Esophagus squamous epithelium (tissue), 5 donors: Measurements from ENCODE around the gene ADAMTS14. TPM values are rescaled to one million over a fixed set of nuclear protein-coding genes. Genes with fewer than 3 reads are reported as not detected.

Source experiments
- DNase-seq: peaks from one replicate; lab custom pipeline; 2025; lab: John Stamatoyannopoulos, UW
- H3K27ac ChIP-seq, 4 donors: fragments of 200-600 bp; sonication (generic); one replicate each; pipeline ENCODE4 v1.5.1; 2016 to 2019; ENCODE audit warnings: mild to moderate bottlenecking in 1 of 4
- H3K27me3 ChIP-seq, 4 donors: fragments of 200-600 bp; sonication (generic); 1 replicate in 3 of 4; 2 replicates in 1 of 4; pipeline versions ENCODE4 v1.5.1 to v1.6.0; 2017 to 2021; ENCODE audit warnings: antibody characterized with exemption in 1 of 4
- H3K36me3 ChIP-seq, 3 donors: fragments of 200-600 bp; sonication (generic); one replicate each; pipeline ENCODE4 v1.5.1; 2016 to 2019
- H3K4me1 ChIP-seq, 3 donors: fragments of 200-600 bp; sonication (generic); one replicate each; pipeline ENCODE4 v1.5.1; 2017 to 2019
- H3K4me3 ChIP-seq, 4 donors: fragments of 200-600 bp; sonication (generic); 1 replicate in 3 of 4; 2 replicates in 1 of 4; pipeline ENCODE4 v1.5.1; 2016 to 2019; ENCODE audit warnings: mild to moderate bottlenecking in 2 of 4, moderate library complexity in 1 of 4
- H3K9me3 ChIP-seq, 3 donors: fragments of 200-600 bp; sonication (generic); one replicate each; pipeline ENCODE4 v1.5.1; 2016 to 2019
- CTCF ChIP-seq, 6 experiments: fragments of 450-650 bp in 4 of 6; fragments of 200-600 bp in 2 of 6; sonication (generic) in 2 of 6; IDR thresholded peaks; one replicate each; pipeline ENCODE4 v1.5.1; 2016 to 2019; ENCODE audit warnings: antibody characterized with exemption in 6 of 6, mild to moderate bottlenecking in 4 of 6, moderate library complexity in 4 of 6
- POLR2A ChIP-seq, 4 donors: fragments of 450-650 bp; IDR thresholded peaks; one replicate each; pipeline ENCODE4 v1.6.1; 2017; ENCODE audit warnings: antibody characterized with exemption in 4 of 4, mild to moderate bottlenecking in 4 of 4, moderate library complexity in 3 of 4
- WGBS, 2 donors: methylation state at CpG; one replicate each; pipeline ENCODE4 v1.1.5; 2018; 5-methylcytosine and 5-hydroxymethylcytosine counted together
- intact Hi-C: fragments of 100-400 bp; cut with DNase I; formaldehyde crosslinking; loops from one replicate; pipeline ENCODE4 v1.15.0; 2022
- total RNA-seq, 4 donors: library from RNA; depleted of rRNA; stranded (reverse); fragments of >200 nt; gene quantifications; one replicate each; pipeline ENCODE4 v1.1.0, GENCODE V29; 2016
- donor health status: DM: yes; HTN: yes; CAD: no.

The ADAMTS14 gene
- total RNA-seq, 4 donors from 2014 or later: 0.23 to 0.75 (median 0.38) TPM; not detected in 1

GRCh38 chr10:70673043-70673928, 980 bp downstream of the ADAMTS14 start:
- Histone ChIP-seq H3K4me1 (peaks cover 28 to 40% (median 33%) of the 10 kb centered on the region in 3 donors), H3K36me3 (no peaks in the 10 kb centered on the region), H3K27ac (peak overlapping the region in 3 of 4 donors; percentile 3 to 48 (median 34)), H3K27me3 (peaks cover 0 to 61% (median 0%) of the 10 kb centered on the region in 4 donors), H3K9me3 (no peaks in the 10 kb centered on the region), H3K4me3 (peak overlapping the region; percentile 22 to 59 (median 42))
- WGBS, 2 donors: 32 to 33% methylated on average over 12 to 13 of the region's 14 CpGs
- no peak for DNase-seq
- intact Hi-C loops: no loop called here
- TF ChIP-seq POLR2A (IDR thresholded peaks at IDR 0.05) (no peak), CTCF (IDR thresholded peaks at IDR 0.05) (no peak)

- Histone ChIP-seq H3K9me3 (no peaks in the 10 kb centered on the region), H3K27me3 (peaks cover 0 to 58% (median 0%) of the 10 kb centered on the region in 4 donors)
These were observed 1.7 kb downstream of the ADAMTS14 start for GRCh38 chr10:70673929-70674559.

GRCh38 chr10:70674560-70675495, 2.5 kb downstream of the ADAMTS14 start:
- H3K9me3 ChIP-seq: no peaks in the 10 kb centered on the region
- DNase-seq: no peak
- intact Hi-C loops: no loop called here
- no peaks in the 10 kb centered on the region for H3K36me3 ChIP-seq
- TF ChIP-seq CTCF (IDR thresholded peaks at IDR 0.05) (no peak), POLR2A (IDR thresholded peaks at IDR 0.05) (no peak)
- WGBS, 2 donors: 43 to 79% methylated on average over 5 to 9 of the region's 24 CpGs
- H3K27ac ChIP-seq: peak overlapping the region in 1 of 4 donors; percentile 21
- peaks cover 0 to 51% (median 0%) of the 10 kb centered on the region in 4 donors for H3K27me3 ChIP-seq
- no peak overlapping the region for H3K4me3 ChIP-seq
- peaks cover 28 to 40% (median 33%) of the 10 kb centered on the region in 3 donors for H3K4me1 ChIP-seq

More at GRCh38 chr10:70673929-70674559, 1.7 kb downstream of the ADAMTS14 start:
- Histone ChIP-seq H3K36me3 (no peaks in the 10 kb centered on the region), H3K27ac (peak overlapping the region in 1 of 4 donors; percentile 21), H3K4me3 (no peak overlapping the region), H3K4me1 (peaks cover 28 to 40% (median 33%) of the 10 kb centered on the region in 3 donors)
- 43 to 59% methylated on average over 7 to 8 of the region's 11 CpGs for WGBS, 2 donors
- TF ChIP-seq CTCF (IDR thresholded peaks at IDR 0.05) (no peak), POLR2A (IDR thresholded peaks at IDR 0.05) (no peak)
- no peak for DNase-seq
- intact Hi-C loops: no loop called here

GRCh38 chr10:70675496-70676161, 3.3 kb downstream of the ADAMTS14 start:
- Histone ChIP-seq H3K36me3 (no peaks in the 10 kb centered on the region), H3K27me3 (peaks cover 0 to 43% (median 0%) of the 10 kb centered on the region in 4 donors), H3K4me1 (peaks cover 28 to 40% (median 33%) of the 10 kb centered on the region in 3 donors), H3K27ac (no peak overlapping the region), H3K9me3 (no peaks in the 10 kb centered on the region), H3K4me3 (no peak overlapping the region)
- no peak for DNase-seq
- 56 to 71% methylated on average over 12 of the region's 14 CpGs for WGBS, 2 donors
- TF ChIP-seq CTCF (IDR thresholded peaks at IDR 0.05) (no peak), POLR2A (IDR thresholded peaks at IDR 0.05) (no peak)
- intact Hi-C loops: no loop called here
